ENCODE measurements around the gene C10orf95. TPM values are rescaled to one million over a fixed set of nuclear protein-coding genes. Genes with fewer than 3 reads are reported as not detected.

C10orf95 gene
- total RNA-seq, 1 donor from 2014 or later: not detected

DNA sequence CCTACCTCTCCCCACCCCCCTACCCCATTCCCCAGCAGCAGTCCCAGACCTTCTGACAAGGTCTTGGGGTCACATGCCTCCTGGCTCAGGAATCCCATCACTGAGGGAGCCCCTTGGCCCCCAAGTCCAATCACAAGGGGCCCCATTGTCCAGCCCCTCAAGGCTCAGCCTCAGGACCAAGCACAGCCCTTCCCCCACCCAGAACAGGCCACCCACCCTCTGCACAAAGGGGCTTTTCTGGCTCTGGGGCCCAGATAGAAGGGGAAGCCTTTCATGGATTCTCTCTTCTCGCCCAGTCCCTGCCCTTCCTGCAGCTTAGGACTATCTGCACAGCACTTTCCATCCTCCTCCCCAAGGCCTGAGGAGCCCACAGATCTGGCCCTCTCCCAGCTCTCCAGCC lies 25.9 kb downstream of the C10orf95 start:
- intact Hi-C loops (cut with micrococcal nuclease): no loop called here
- Histone ChIP-seq H3K4me3 (no peak overlapping the region), H3K27me3 (ENCODE audit: low read depth) (no peaks in the 10 kb centered on the region), H3K36me3 (peaks cover 20% of the 10 kb centered on the region), H3K9me3 (replicated peaks) (no peaks in the 10 kb centered on the region), H3K4me1 (peaks cover 37% of the 10 kb centered on the region), H3K27ac (replicated peaks) (no peak overlapping the region)
- no peak for TF ChIP-seq CTCF (IDR thresholded peaks at IDR 0.05; ENCODE audit: borderline replicate concordance)
- no peak for DNase-seq

- Histone ChIP-seq H3K27me3 (ENCODE audit: low read depth) (no peaks in the 10 kb centered on the region), H3K27ac (replicated peaks) (no peak overlapping the region), H3K4me3 (no peak overlapping the region), H3K36me3 (peaks cover 20% of the 10 kb centered on the region), H3K4me1 (peaks cover 42% of the 10 kb centered on the region), H3K9me3 (replicated peaks) (no peaks in the 10 kb centered on the region)
- intact Hi-C loops (cut with micrococcal nuclease): no loop called here
- no peak for DNase-seq
- no peak for TF ChIP-seq CTCF (IDR thresholded peaks at IDR 0.05; ENCODE audit: borderline replicate concordance)
Measured at GRCh38 chr10:102424916-102425315, 26.4 kb downstream of the C10orf95 start.

GRCh38 chr10:102424145-102424544 lies 27.2 kb downstream of the C10orf95 start:
- DNase-seq: no peak
- Histone ChIP-seq H3K4me3 (no peak overlapping the region), H3K36me3 (peaks cover 20% of the 10 kb centered on the region), H3K4me1 (peaks cover 50% of the 10 kb centered on the region), H3K9me3 (replicated peaks) (no peaks in the 10 kb centered on the region), H3K27me3 (ENCODE audit: low read depth) (peaks cover 2% of the 10 kb centered on the region), H3K27ac (replicated peaks) (no peak overlapping the region)
- TF ChIP-seq CTCF (IDR thresholded peaks at IDR 0.05; ENCODE audit: borderline replicate concordance): no peak
- intact Hi-C loops (cut with micrococcal nuclease): no loop called here

- TF ChIP-seq CTCF (IDR thresholded peaks at IDR 0.05; ENCODE audit: borderline replicate concordance): no peak
- H3K4me3 ChIP-seq: peak overlapping the region; percentile 82
- H3K27ac ChIP-seq (replicated peaks): peak overlapping the region; percentile 95
- H3K9me3 ChIP-seq (replicated peaks): no peaks in the 10 kb centered on the region
- peaks cover 53% of the 10 kb centered on the region for H3K4me1 ChIP-seq
- intact Hi-C loops (cut with micrococcal nuclease): no loop called here
- H3K36me3 ChIP-seq: peaks cover 20% of the 10 kb centered on the region
- peaks cover 8% of the 10 kb centered on the region for H3K27me3 ChIP-seq (ENCODE audit: low read depth)
- no peak for DNase-seq
Measured at GRCh38 chr10:102423372-102423968, 27.9 kb downstream of the C10orf95 start.

DNA sequence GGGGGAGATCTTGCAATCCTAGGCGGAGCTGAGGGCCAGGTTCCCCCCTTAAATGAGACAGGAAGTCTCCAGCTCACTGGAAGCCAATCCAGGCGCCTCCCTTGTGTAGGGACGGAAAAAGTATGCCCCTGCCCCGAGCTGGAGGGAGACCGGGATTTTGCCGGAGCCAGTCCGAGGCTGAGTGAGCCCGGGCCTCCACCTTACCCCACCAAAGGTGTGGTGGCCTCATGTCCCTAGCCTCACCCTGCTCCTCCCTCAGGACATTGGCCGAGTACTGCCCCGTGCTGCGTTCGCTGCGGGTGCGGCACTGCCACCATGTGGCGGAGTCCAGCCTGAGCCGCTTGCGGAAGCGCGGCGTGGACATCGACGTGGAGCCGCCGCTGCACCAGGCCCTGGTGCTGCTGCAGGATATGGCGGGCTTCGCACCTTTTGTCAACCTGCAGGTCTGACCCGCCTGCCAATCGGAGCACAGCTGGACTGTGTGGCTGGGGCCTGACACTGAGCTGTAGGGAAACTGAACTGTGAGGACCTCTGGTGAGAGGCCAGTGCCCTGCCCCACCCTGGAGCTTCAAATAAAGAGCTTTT lies 28.7 kb downstream of the C10orf95 start:
- H3K4me1 ChIP-seq: peaks cover 53% of the 10 kb centered on the region
- H3K27ac ChIP-seq (replicated peaks): peak overlapping the region; percentile 95
- H3K27me3 ChIP-seq (ENCODE audit: low read depth): peaks cover 17% of the 10 kb centered on the region
- H3K4me3 ChIP-seq: peak overlapping the region; percentile 82
- no peaks in the 10 kb centered on the region for H3K9me3 ChIP-seq (replicated peaks)
- TF ChIP-seq CTCF (IDR thresholded peaks at IDR 0.05; ENCODE audit: borderline replicate concordance): peak; percentile 86
- H3K36me3 ChIP-seq: peaks cover 20% of the 10 kb centered on the region
- intact Hi-C loops (cut with micrococcal nuclease): no loop called here
- peak; percentile 80 for DNase-seq
